Endodermal cell (in vitro differentiated cells): ENCODE data around the gene ATXN2L. TPM values are rescaled to one million over a fixed set of nuclear protein-coding genes. Genes with fewer than 3 reads are reported as not detected.
"Not testable (repeated sequence)": the region's sequence is repeated elsewhere in the genome, so short reads cannot be mapped to it uniquely, and the experiment has no call there.

Source experiments
- DNase-seq: peaks from one replicate; pipeline ENCODE4 v3.0.0-alpha.2; 2017
- H3K27ac ChIP-seq: 2 replicates; pipeline ENCODE4 v1.5.1; 2013; ENCODE audit warnings: mild to moderate bottlenecking, low read depth, low read length, moderate library complexity
- H3K27me3 ChIP-seq: 2 replicates; pipeline ENCODE4 v1.6.1; 2013; ENCODE audit warnings: mild to moderate bottlenecking, low read length, moderate library complexity; ENCODE audit not compliant: insufficient read depth, control insufficient read depth, poor library complexity, severe bottlenecking
- H3K36me3 ChIP-seq: 2 replicates; pipeline ENCODE4 v1.7.0; 2013; ENCODE audit warnings: mild to moderate bottlenecking, low read length, moderate library complexity; ENCODE audit not compliant: control insufficient read depth, insufficient read depth
- H3K4me1 ChIP-seq: one replicate; pipeline ENCODE4 v1.7.0; 2013; ENCODE audit warnings: low read length; ENCODE audit not compliant: control insufficient read depth, insufficient read depth
- H3K4me3 ChIP-seq: 2 replicates; pipeline ENCODE4 v1.5.1; 2013; ENCODE audit warnings: mild to moderate bottlenecking, low read length, moderate library complexity
- H3K9ac ChIP-seq: 2 replicates; pipeline ENCODE4 v1.6.1; 2013; ENCODE audit warnings: mild to moderate bottlenecking, low read length, moderate library complexity; ENCODE audit not compliant: poor library complexity, severe bottlenecking; ENCODE audit errors: extremely low read depth
- H3K9me3 ChIP-seq: 2 replicates; pipeline ENCODE4 v1.6.1; 2013; ENCODE audit warnings: mild to moderate bottlenecking, low read length, moderate library complexity; ENCODE audit not compliant: control insufficient read depth
- H3K27ac Mint-ChIP-seq: 2 replicates; pipeline ENCODE4 v1.8.0; 2020; ENCODE audit warnings: mixed read lengths
- H3K27me3 Mint-ChIP-seq: 2 replicates; pipeline ENCODE4 v1.8.0; 2021; ENCODE audit warnings: mild to moderate bottlenecking, mixed read lengths; ENCODE audit not compliant: insufficient read depth
- H3K36me3 Mint-ChIP-seq: 2 replicates; pipeline ENCODE4 v1.8.0; 2020; ENCODE audit warnings: low read depth, mixed read lengths
- H3K4me1 Mint-ChIP-seq: 2 replicates; pipeline ENCODE4 v1.8.0; 2020; ENCODE audit warnings: mixed read lengths
- H3K4me3 Mint-ChIP-seq: 2 replicates; pipeline ENCODE4 v1.8.0; 2020; ENCODE audit warnings: mild to moderate bottlenecking, moderate library complexity, mixed read lengths
- H3K9me3 Mint-ChIP-seq: 2 replicates; pipeline ENCODE4 v1.8.0; 2020; ENCODE audit warnings: mild to moderate bottlenecking, mixed read lengths
- CTCF ChIP-seq: fragments of 200-600 bp; sonication (generic); conservative IDR thresholded peaks from 2 replicates; pipeline ENCODE4 v1.5.0; 2021; ENCODE audit warnings: antibody characterized with exemption, mild to moderate bottlenecking
- WGBS, 2 experiments: methylation state at CpG; one replicate each; pipeline versions ENCODE4 v1.1.5 to v1.1.7; 2013; ENCODE audit warnings: missing lambda C conversion rate in 2 of 2, mixed read lengths in 1 of 2; ENCODE audit not compliant: insufficient coverage in 1 of 2, insufficient read length in 1 of 2; 5-methylcytosine and 5-hydroxymethylcytosine counted together
- long read RNA-seq, 4 experiments: library from polyadenylated mRNA in 2 of 4; library from RNA in 1 of 4; library from capped mRNA in 1 of 4; stranded (forward) in 3 of 4; unstranded in 1 of 4; transcript quantifications; one replicate each; pipeline ENCODE4 v2.0.0, GENCODE V29; 2020 to 2021; ENCODE audit warnings: inconsistent platforms in 1 of 4
- polyA plus RNA-seq, 2 experiments: library from polyadenylated mRNA; stranded (reverse); fragments of 50-300 nt; gene quantifications; one replicate each; pipeline ENCODE4 v1.2.3, GENCODE V29; 2013
- total RNA-seq, 2 donors: library from RNA; stranded (reverse); fragmentation: NEBNext Ultra II Directional in 1 of 2; extraction: Animal tissue kit (Norgen Biotek cat#: 25700) in 1 of 2; gene quantifications; 2 replicates in 1 of 2; 3 replicates in 1 of 2; pipeline ENCODE4 v1.2.1, GENCODE V29; 2021

Gene ATXN2L
- total RNA-seq: 100 to 1,000 TPM; 242 to 264 TPM
- polyA plus RNA-seq (2013, experiment 1 of 2): 249 TPM
- polyA plus RNA-seq (2013, experiment 2 of 2): 202 TPM
- long read RNA-seq, experiment 1, partial matches to known transcripts: 24 of 45 reads
- long read RNA-seq, experiment 1, other reads (novel, unspliced or antisense): 21 of 45 reads
- long read RNA-seq, experiment 2, full-length matches to known transcripts: 56 of 192 reads
- long read RNA-seq, experiment 2, partial matches to known transcripts: 72 of 192 reads
- long read RNA-seq, experiment 2, other reads (novel, unspliced or antisense): 64 of 192 reads
- long read RNA-seq, experiment 3, partial matches to known transcripts: 7 of 15 reads
- long read RNA-seq, experiment 3, other reads (novel, unspliced or antisense): 8 of 15 reads
- long read RNA-seq, experiment 4, partial matches to known transcripts: 4 of 7 reads
- long read RNA-seq, experiment 4, other reads (novel, unspliced or antisense): 3 of 7 reads

- no peaks in the 10 kb centered on the region for H3K4me1 ChIP-seq
- TF ChIP-seq CTCF: no peak
- peak within 1 kb of the TSS; percentile 90 for H3K4me3 Mint-ChIP-seq
- no peaks in the 10 kb centered on the region for H3K27me3 Mint-ChIP-seq
- H3K36me3 Mint-ChIP-seq: peaks cover 33% of the 10 kb centered on the region
- H3K27ac ChIP-seq: peak within 1 kb of the TSS; percentile 95
- H3K36me3 ChIP-seq: peaks cover 37% of the 10 kb centered on the region
- peak within 1 kb of the TSS; percentile 98 for H3K27ac Mint-ChIP-seq
- H3K9me3 ChIP-seq: no peaks in the 10 kb centered on the region
- H3K9me3 Mint-ChIP-seq: no peaks in the 10 kb centered on the region
- 0% methylated on average over 3 to 72 of the region's 91 CpGs for WGBS, 2 experiments
- peak; percentile 94 for DNase-seq
- H3K27me3 ChIP-seq: no peaks in the 10 kb centered on the region
- H3K4me3 ChIP-seq: peak within 1 kb of the TSS; percentile 90
- H3K4me1 Mint-ChIP-seq: peaks cover 29% of the 10 kb centered on the region
- peak within 1 kb of the TSS; percentile 78 for H3K9ac ChIP-seq
Observed at GRCh38 chr16:28822520-28823290, at the start of gene ATXN2L. Gene ATXN2L (plus strand): TSS chr16:28822999. CDS start chr16:28823260, 261 bp downstream.

GRCh38 chr16:28781697-28782096, 41.1 kb upstream of the ATXN2L start:
- not testable (repeated sequence) for H3K27me3 Mint-ChIP-seq, H3K4me3 Mint-ChIP-seq, H3K9me3 ChIP-seq, H3K4me1 ChIP-seq, H3K4me1 Mint-ChIP-seq, H3K9ac ChIP-seq, H3K9me3 Mint-ChIP-seq, H3K27ac Mint-ChIP-seq, H3K27me3 ChIP-seq, H3K4me3 ChIP-seq, H3K36me3 Mint-ChIP-seq, DNase-seq, H3K27ac ChIP-seq, H3K36me3 ChIP-seq
- WGBS, 2 experiments: no CpG with 5 or more reads among the region's 6 CpGs

- not testable (repeated sequence) for DNase-seq, H3K4me3 ChIP-seq, H3K27me3 ChIP-seq, H3K27me3 Mint-ChIP-seq, H3K4me1 Mint-ChIP-seq, H3K36me3 Mint-ChIP-seq, H3K9me3 ChIP-seq, H3K36me3 ChIP-seq, H3K4me3 Mint-ChIP-seq, H3K4me1 ChIP-seq, H3K27ac ChIP-seq, H3K27ac Mint-ChIP-seq, H3K9me3 Mint-ChIP-seq, H3K9ac ChIP-seq
- WGBS, 2 experiments: no CpG with 5 or more reads among the region's 4 CpGs
Observed at GRCh38 chr16:28782357-28782756, 40.4 kb upstream of the ATXN2L start.
